Measurements from ENCODE around the gene TIGD6. TPM values are rescaled to one million over a fixed set of nuclear protein-coding genes. Genes with fewer than 3 reads are reported as not detected.

TIGD6 gene
- polyA plus RNA-seq, 1 experiment: 6.5 TPM

DNA sequence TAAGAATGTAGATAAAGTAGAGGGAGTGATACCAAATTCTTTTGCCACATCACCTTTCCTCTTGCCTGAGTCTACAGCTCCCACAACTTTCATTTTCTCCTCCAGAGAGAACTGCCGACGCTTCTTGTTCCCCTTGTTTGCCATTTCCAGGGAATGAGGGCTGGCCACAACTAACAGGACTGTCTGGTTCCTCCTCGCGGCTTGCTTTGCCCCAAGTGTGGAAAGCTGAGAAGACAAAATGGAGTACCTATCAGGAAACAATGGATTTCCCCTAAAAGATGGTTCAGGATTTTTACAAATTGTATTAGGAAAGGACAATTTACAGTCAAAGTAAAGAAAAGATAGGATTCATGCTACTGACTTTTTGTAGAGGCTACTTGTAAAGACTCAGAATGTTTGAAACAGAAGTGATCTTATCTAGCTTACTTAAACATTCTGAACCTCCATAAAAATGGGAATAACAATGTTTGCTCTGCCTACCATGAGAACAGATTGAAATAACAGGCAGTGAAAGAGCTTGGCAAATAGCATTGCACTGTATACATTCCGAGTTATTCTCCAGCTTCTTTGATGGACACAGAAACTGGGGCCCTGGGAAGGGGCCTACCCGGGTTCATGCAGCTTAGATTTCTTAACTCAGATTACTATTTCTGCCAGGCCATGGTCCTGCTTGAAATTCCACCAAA lies 4.1 kb downstream of the TIGD6 start:
- TF ChIP-seq, protein P1, sequence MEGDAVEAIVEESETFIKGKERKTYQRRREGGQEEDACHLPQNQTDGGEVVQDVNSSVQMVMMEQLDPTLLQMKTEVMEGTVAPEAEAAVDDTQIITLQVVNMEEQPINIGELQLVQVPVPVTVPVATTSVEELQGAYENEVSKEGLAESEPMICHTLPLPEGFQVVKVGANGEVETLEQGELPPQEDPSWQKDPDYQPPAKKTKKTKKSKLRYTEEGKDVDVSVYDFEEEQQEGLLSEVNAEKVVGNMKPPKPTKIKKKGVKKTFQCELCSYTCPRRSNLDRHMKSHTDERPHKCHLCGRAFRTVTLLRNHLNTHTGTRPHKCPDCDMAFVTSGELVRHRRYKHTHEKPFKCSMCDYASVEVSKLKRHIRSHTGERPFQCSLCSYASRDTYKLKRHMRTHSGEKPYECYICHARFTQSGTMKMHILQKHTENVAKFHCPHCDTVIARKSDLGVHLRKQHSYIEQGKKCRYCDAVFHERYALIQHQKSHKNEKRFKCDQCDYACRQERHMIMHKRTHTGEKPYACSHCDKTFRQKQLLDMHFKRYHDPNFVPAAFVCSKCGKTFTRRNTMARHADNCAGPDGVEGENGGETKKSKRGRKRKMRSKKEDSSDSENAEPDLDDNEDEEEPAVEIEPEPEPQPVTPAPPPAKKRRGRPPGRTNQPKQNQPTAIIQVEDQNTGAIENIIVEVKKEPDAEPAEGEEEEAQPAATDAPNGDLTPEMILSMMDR (IDR thresholded peaks at IDR 0.05; ENCODE audit: low read depth, low read length): no peak
- DNase-seq (ENCODE audit: low read depth, low spot score): no peak
- Histone ChIP-seq H3K9me3 (ENCODE audit: control insufficient read depth, insufficient read depth, low read length) (no peaks in the 10 kb centered on the region; the same call in 1 of the 2 replicates), H3K4me3 (ENCODE audit: low read depth, low read length) (no peak overlapping the region), H3K27me3 (ENCODE audit: control insufficient read depth, insufficient read depth, low read length) (no peaks in the 10 kb centered on the region), H3K27ac (ENCODE audit: low read depth, low read length) (no peak overlapping the region)
- POLR2A ChIA-PET: no interaction called here
- CTCF ChIA-PET: interaction anchor here (0.7 to 8.4 kb wide), 2 partner anchors 34 to 162 kb away, joined by 4 to 478 read pairs; no protein-coding TSS in a partner anchor

DNA sequence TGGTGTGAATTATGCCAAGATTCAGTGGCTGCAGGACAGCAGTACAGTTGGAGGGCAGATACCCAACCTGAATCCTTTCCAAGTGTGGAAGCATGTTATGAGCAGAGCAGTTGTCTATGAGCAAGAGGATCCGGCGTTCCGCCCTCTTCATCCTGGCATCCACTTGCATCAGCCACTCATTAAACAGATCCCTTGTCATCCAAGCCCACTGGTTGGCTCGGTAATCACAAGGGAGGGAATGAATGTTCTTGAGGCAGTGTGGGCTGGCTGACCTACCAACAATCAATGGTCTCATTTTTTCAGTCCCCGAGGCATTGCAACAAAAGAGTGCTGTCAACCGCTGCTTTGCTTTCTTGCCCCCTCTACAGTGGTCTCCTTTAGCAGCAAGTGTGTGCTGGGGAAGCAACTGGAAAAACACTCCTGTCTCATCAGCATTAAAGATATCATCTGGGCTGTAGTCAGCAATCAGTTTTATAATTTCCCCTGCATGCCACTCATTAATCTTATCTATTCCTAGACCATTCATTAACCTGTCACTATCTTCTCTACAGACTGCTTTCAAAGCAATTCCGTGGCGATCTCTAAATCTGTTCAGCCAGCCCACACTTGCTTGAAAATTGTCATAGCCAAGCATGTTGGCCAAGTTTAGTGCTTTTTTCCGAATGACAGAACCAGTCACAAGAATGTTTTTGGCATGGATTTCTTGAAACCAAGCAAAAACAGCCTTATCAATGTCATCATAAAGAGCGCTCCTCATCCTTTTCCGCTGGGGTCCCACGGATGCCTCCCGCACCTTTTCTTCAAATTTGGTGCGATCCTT lies 4.9 kb downstream of the TIGD6 start:
- POLR2A ChIA-PET: no interaction called here
- Histone ChIP-seq H3K27me3 (ENCODE audit: control insufficient read depth, insufficient read depth, low read length) (no peaks in the 10 kb centered on the region), H3K9me3 (ENCODE audit: control insufficient read depth, insufficient read depth, low read length) (no peaks in the 10 kb centered on the region; the same call in 1 of the 2 replicates), H3K27ac (ENCODE audit: low read depth, low read length) (no peak overlapping the region), H3K4me3 (ENCODE audit: low read depth, low read length) (no peak overlapping the region)
- CTCF ChIA-PET: interaction anchor here (8.4 kb wide), 1 partner anchor 161 kb away, joined by 478 read pairs; no protein-coding TSS in a partner anchor
- TF ChIP-seq, protein P1 (IDR thresholded peaks at IDR 0.05; ENCODE audit: low read depth, low read length): no peak
- DNase-seq (ENCODE audit: low read depth, low spot score): no peak

DNA sequence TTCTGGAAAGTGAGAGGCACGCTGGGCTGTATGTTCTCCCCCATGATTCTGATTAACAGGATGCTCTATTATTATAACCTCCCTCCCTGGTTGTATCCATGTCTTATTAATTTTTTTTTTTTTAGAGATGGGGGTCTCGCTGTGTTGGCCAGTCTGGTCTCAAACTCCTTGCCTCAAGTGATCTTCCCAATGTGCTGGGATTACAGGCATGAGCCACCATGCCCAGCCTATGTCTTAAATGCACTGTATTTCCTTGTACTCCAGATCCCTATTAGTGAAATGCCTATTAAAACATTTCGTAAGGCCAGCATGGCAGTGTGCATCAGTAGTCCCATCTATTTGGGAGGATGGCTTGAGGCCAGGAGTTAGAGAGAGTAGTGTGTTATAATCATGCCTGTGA lies 7.0 kb downstream of the TIGD6 start:
- ChIA-PET POLR2A (no interaction called here), CTCF (interaction anchor here (0.6 to 8.4 kb wide), 8 partner anchors 18 to 346 kb away, joined by 3 to 478 read pairs (median 4); partner anchors contain the start of gene SLC26A2)
- DNase-seq (ENCODE audit: low read depth, low spot score): no peak
- TF ChIP-seq, protein P1 (IDR thresholded peaks at IDR 0.05; ENCODE audit: low read depth, low read length): no peak
- Histone ChIP-seq H3K27me3 (ENCODE audit: control insufficient read depth, insufficient read depth, low read length) (no peaks in the 10 kb centered on the region), H3K9me3 (ENCODE audit: control insufficient read depth, insufficient read depth, low read length) (no peaks in the 10 kb centered on the region), H3K4me3 (ENCODE audit: low read depth, low read length) (no peak overlapping the region), H3K27ac (ENCODE audit: low read depth, low read length) (no peak overlapping the region)

DNA sequence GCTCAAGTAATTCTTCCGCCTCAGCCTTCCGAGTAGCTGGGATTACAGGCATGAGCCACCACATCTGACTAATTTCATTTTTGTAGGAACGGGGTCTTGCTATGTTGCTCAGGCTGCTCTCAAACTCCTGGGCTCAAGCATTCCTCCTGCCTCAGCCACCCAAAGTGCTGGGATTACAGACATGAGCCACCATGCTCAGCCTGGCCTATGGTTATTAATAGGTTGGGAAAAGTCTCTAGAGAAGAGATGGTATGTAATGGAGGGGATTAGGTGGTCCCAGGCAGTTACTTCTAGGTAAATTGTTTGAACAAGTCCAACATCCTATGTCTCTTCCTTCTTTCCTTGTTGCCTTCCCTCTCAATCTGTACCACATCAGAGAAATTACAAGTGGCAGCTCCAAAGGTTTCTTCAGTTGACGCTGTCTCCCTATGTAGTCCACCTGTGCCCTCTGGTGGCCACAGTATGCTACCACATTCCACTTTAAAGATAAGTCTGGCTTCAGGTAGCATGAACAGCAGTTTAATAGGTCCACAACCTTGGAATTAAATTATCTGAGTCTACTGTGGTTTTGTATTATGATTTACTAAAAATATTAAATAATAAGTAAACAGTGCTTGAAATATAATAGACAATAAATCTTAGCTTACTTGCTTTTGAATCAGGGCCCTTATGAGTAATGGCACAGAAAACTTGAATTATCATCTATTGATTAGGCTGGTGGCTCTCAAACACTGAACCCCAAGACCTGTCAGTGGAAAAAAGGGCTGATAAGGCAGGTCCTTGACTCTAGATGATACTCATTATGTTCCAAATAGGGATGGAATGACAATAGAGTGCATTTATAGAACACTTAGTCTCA lies 9.7 kb downstream of the TIGD6 start:
- Histone ChIP-seq H3K27me3 (ENCODE audit: control insufficient read depth, insufficient read depth, low read length) (no peaks in the 10 kb centered on the region), H3K9me3 (ENCODE audit: control insufficient read depth, insufficient read depth, low read length) (no peaks in the 10 kb centered on the region), H3K27ac (ENCODE audit: low read depth, low read length) (no peak overlapping the region), H3K4me3 (ENCODE audit: low read depth, low read length) (no peak overlapping the region)
- POLR2A ChIA-PET: interaction anchor here (1.3 to 1.4 kb wide), 2 partner anchors 9 to 157 kb away, joined by 5 to 8 read pairs; partner anchors contain the start of genes HMGXB3 and TIGD6
- TF ChIP-seq, protein P1 (IDR thresholded peaks at IDR 0.05; ENCODE audit: low read depth, low read length): peak; percentile 98
- CTCF ChIA-PET: interaction anchor here (0.5 to 8.4 kb wide), 45 partner anchors 9 to 382 kb away, joined by 3 to 478 read pairs (median 4); partner anchors contain the start of genes HMGXB3 and TIGD6
- peak; percentile 56 for DNase-seq (ENCODE audit: low read depth, low spot score)
